ENCODE measurements around the gene INMT. TPM values are rescaled to one million over a fixed set of nuclear protein-coding genes. Genes with fewer than 3 reads are reported as not detected.

INMT gene
- total and polyA plus RNA-seq, 2 experiments from 2014 or later, result 0.98 to 4.9 TPM

- H3K27ac ChIP-seq, result no peak overlapping the region
- DNase-seq (ENCODE audit: low read depth in 1 of 2, low spot score in 1 of 2), result peak in 1 of 2 donors; percentile 5
- H3K4me3 ChIP-seq, result no peak overlapping the region
- no peaks in the 10 kb centered on the region for H3K27me3 ChIP-seq
- H3K9me3 ChIP-seq (ENCODE audit: low read depth), result no peaks in the 10 kb centered on the region
- no peaks in the 10 kb centered on the region for H3K36me3 ChIP-seq
- no peak for TF ChIP-seq CTCF (IDR thresholded peaks at IDR 0.05; ENCODE audit: low read depth, low read length)
- no peaks in the 10 kb centered on the region for H3K4me1 ChIP-seq (ENCODE audit: low read depth)
Measured at GRCh38 chr7:30727061-30727945, 24.6 kb upstream of the INMT start.

- no peaks in the 10 kb centered on the region for H3K27me3 ChIP-seq
- H3K4me3 ChIP-seq, result no peak overlapping the region
- H3K9me3 ChIP-seq (ENCODE audit: low read depth), result no peaks in the 10 kb centered on the region
- no peak for TF ChIP-seq CTCF (IDR thresholded peaks at IDR 0.05; ENCODE audit: low read depth, low read length)
- H3K36me3 ChIP-seq, result no peaks in the 10 kb centered on the region
- no peak for DNase-seq (ENCODE audit: low read depth in 1 of 2, low spot score in 1 of 2)
- H3K27ac ChIP-seq, result no peak overlapping the region
- no peaks in the 10 kb centered on the region for H3K4me1 ChIP-seq (ENCODE audit: low read depth)
Measured at GRCh38 chr7:30728591-30729100, 23.3 kb upstream of the INMT start.

- Histone ChIP-seq H3K36me3 (no peaks in the 10 kb centered on the region), H3K9me3 (ENCODE audit: low read depth) (no peaks in the 10 kb centered on the region), H3K27me3 (no peaks in the 10 kb centered on the region), H3K4me1 (ENCODE audit: low read depth) (no peaks in the 10 kb centered on the region), H3K27ac (no peak overlapping the region), H3K4me3 (no peak overlapping the region)
- DNase-seq (ENCODE audit: low read depth in 1 of 2, low spot score in 1 of 2), result no peak
- TF ChIP-seq CTCF (IDR thresholded peaks at IDR 0.05; ENCODE audit: low read depth, low read length), result no peak
Measured at GRCh38 chr7:30729642-30730041, 22.3 kb upstream of the INMT start.

- TF ChIP-seq CTCF (IDR thresholded peaks at IDR 0.05; ENCODE audit: low read depth, low read length), result no peak
Measured at GRCh38 chr7:30730097-30730496, 21.8 kb upstream of the INMT start.

GRCh38 chr7:30730996-30731395, 20.9 kb upstream of the INMT start:
- no peak for TF ChIP-seq CTCF (IDR thresholded peaks at IDR 0.05; ENCODE audit: low read depth, low read length)
- H3K27me3 ChIP-seq, result no peaks in the 10 kb centered on the region
- no peak overlapping the region for H3K4me3 ChIP-seq
- H3K4me1 ChIP-seq (ENCODE audit: low read depth), result no peaks in the 10 kb centered on the region
- H3K9me3 ChIP-seq (ENCODE audit: low read depth), result no peaks in the 10 kb centered on the region
- no peak overlapping the region for H3K27ac ChIP-seq
- no peaks in the 10 kb centered on the region for H3K36me3 ChIP-seq
- no peak for DNase-seq (ENCODE audit: low read depth in 1 of 2, low spot score in 1 of 2)

More at GRCh38 chr7:30730097-30730496, 21.8 kb upstream of the INMT start:
- H3K4me1 ChIP-seq (ENCODE audit: low read depth), result no peaks in the 10 kb centered on the region
- no peaks in the 10 kb centered on the region for H3K27me3 ChIP-seq
- H3K4me3 ChIP-seq, result no peak overlapping the region
- H3K36me3 ChIP-seq, result no peaks in the 10 kb centered on the region
- H3K27ac ChIP-seq, result no peak overlapping the region
- no peaks in the 10 kb centered on the region for H3K9me3 ChIP-seq (ENCODE audit: low read depth)
- no peak for DNase-seq (ENCODE audit: low read depth in 1 of 2, low spot score in 1 of 2)

Data from cardiac muscle cell (in vitro differentiated cells and primary cell).